OCI-LY1 (cell line): ENCODE measurements around the gene RNF166.

Experiments used
- H2AFZ ChIP-seq: fragments of 200-600 bp; sonication (generic), shearing (Covaris generic); 2 replicates; pipeline ENCODE4 v1.6.0; 2014; ENCODE audit warnings: antibody characterized with exemption, mild to moderate bottlenecking, low read length
- H3F3A ChIP-seq: fragments of 200-600 bp; sonication (generic), shearing (Covaris generic); 2 replicates; pipeline ENCODE4 v1.6.0; 2014; ENCODE audit warnings: mild to moderate bottlenecking, antibody characterized with exemption, low read length, moderate library complexity; ENCODE audit not compliant: insufficient read depth
- H3K27ac ChIP-seq: fragments of 200-600 bp; sonication (generic); 2 replicates; pipeline ENCODE4 v1.5.1; 2014; ENCODE audit warnings: low read length, mixed run types, mild to moderate bottlenecking, low read depth; ENCODE audit not compliant: poor library complexity, severe bottlenecking
- H3K27me3 ChIP-seq: fragments of 200-600 bp; sonication (generic); 2 replicates; pipeline ENCODE4 v1.6.0; 2014; ENCODE audit warnings: antibody characterized with exemption, mild to moderate bottlenecking, low read length, moderate library complexity; ENCODE audit not compliant: insufficient read depth
- H3K36me3 ChIP-seq: fragments of 200-600 bp; sonication (generic); 2 replicates; pipeline ENCODE4 v1.6.1; 2014; ENCODE audit warnings: mild to moderate bottlenecking, antibody characterized with exemption, low read length, moderate library complexity, mixed read lengths; ENCODE audit not compliant: insufficient read depth
- H3K4me1 ChIP-seq: fragments of 200-600 bp; sonication (generic); 2 replicates; pipeline ENCODE4 v1.5.1; 2014; ENCODE audit warnings: mild to moderate bottlenecking, low read length, moderate library complexity; ENCODE audit not compliant: insufficient read depth, severe bottlenecking
- H3K4me2 ChIP-seq: fragments of 200-600 bp; sonication (generic), shearing (Covaris generic); 2 replicates; pipeline ENCODE4 v1.6.1; 2014; ENCODE audit warnings: low read length
- H3K4me3 ChIP-seq: fragments of 200-600 bp; sonication (generic); 2 replicates; pipeline ENCODE4 v1.5.1; 2014; ENCODE audit warnings: low read length, low read depth, mild to moderate bottlenecking, mixed read lengths; ENCODE audit not compliant: poor library complexity, severe bottlenecking
- H3K79me2 ChIP-seq: fragments of 200-600 bp; shearing (Covaris generic); 2 replicates; pipeline ENCODE4 v1.6.1; 2016; ENCODE audit warnings: mixed run types, low read length, mixed read lengths; ENCODE audit not compliant: insufficient read depth
- H3K9ac ChIP-seq: fragments of 200-600 bp; sonication (generic), shearing (Covaris generic); 2 replicates; pipeline ENCODE4 v1.6.1; 2014; ENCODE audit warnings: mild to moderate bottlenecking, low read length, mixed read lengths
- H3K9me2 ChIP-seq: fragments of 200-600 bp; sonication (generic), shearing (Covaris generic); 2 replicates; pipeline ENCODE4 v1.6.1; 2014; ENCODE audit warnings: low read depth, mild to moderate bottlenecking, low read length, mixed read lengths
- H3K9me3 ChIP-seq: fragments of 200-600 bp; shearing (Covaris generic); 2 replicates; pipeline ENCODE4 v1.6.1; 2014; ENCODE audit warnings: low read length, mixed read lengths
- H4K20me1 ChIP-seq: fragments of 200-600 bp; sonication (generic), shearing (Covaris generic); 2 replicates; pipeline ENCODE4 v1.6.0; 2016; ENCODE audit warnings: mild to moderate bottlenecking, low read length; ENCODE audit not compliant: insufficient read depth
- EZH2 ChIP-seq: fragments of 200-600 bp; sonication (generic), shearing (Covaris generic); IDR thresholded peaks from 2 replicates; pipeline ENCODE4 v1.8.0; 2017; ENCODE audit warnings: borderline replicate concordance, mixed run types, mild to moderate bottlenecking, antibody characterized with exemption, low read length, moderate library complexity, mixed read lengths
- TF ChIP-seq, protein P1 (sequence below): fragments of 200-600 bp; sonication (generic), shearing (Covaris generic); IDR thresholded peaks from 2 replicates; pipeline ENCODE4 v1.5.1; 2017; ENCODE audit warnings: mild to moderate bottlenecking, antibody characterized with exemption, low read length, moderate library complexity, mixed read lengths

Gene RNF166

DNA sequence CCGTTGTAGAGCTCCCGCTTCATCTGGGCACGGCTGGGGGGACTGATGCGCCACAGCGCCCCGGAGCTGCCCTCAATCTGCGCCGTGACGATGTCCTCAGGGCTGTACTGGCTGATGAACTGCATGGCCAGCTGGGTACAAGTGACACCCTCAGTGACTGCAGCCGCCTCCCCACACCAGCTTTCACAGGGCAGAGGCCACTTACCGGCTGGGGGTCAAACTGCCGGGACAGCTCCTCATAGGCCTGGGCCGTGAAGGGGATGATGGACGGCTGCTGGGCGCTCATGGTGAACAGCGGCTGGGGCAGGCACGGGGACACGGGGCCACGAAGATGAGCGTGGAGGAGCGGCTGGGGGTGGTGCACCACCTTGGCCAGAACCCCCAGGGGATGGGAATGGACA lies 10.4 kb upstream of the RNF166 start:
- Histone ChIP-seq H3K36me3 (peaks cover 37% of the 10 kb centered on the region), H2AFZ (no peak overlapping the region), H3K4me1 (no peaks in the 10 kb centered on the region), H3K27ac (no peak overlapping the region), H3K9me3 (no peaks in the 10 kb centered on the region), H3K4me3 (no peak overlapping the region), H3K27me3 (no peaks in the 10 kb centered on the region), H3F3A (no peaks in the 10 kb centered on the region), H4K20me1 (no peaks in the 10 kb centered on the region), H3K9me2 (no peaks in the 10 kb centered on the region), H3K79me2 (no peaks in the 10 kb centered on the region), H3K9ac (no peak overlapping the region), H3K4me2 (no peak overlapping the region)
- no peak for TF ChIP-seq EZH2
- TF ChIP-seq, protein P1, sequence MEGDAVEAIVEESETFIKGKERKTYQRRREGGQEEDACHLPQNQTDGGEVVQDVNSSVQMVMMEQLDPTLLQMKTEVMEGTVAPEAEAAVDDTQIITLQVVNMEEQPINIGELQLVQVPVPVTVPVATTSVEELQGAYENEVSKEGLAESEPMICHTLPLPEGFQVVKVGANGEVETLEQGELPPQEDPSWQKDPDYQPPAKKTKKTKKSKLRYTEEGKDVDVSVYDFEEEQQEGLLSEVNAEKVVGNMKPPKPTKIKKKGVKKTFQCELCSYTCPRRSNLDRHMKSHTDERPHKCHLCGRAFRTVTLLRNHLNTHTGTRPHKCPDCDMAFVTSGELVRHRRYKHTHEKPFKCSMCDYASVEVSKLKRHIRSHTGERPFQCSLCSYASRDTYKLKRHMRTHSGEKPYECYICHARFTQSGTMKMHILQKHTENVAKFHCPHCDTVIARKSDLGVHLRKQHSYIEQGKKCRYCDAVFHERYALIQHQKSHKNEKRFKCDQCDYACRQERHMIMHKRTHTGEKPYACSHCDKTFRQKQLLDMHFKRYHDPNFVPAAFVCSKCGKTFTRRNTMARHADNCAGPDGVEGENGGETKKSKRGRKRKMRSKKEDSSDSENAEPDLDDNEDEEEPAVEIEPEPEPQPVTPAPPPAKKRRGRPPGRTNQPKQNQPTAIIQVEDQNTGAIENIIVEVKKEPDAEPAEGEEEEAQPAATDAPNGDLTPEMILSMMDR: no peak

DNA sequence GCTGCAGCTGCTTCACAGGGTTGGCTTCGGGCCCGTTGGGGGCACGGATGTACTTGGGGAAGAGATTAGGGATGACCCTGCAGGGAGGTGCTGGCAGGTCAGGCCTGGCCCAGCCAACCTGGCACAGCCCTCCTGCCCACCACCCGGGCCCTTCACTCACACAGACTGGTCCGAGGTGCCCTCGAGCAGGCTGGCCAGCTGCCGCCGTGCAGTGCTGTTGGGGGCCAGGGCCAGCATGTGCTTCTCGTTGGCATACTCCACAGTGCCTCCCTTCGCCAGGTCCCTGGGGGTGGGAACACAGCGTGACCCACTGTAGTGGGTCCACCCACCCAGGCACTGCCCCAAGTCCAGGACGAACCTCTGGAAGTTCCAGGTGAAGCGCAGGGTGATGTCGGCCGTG lies 10.0 kb upstream of the RNF166 start:
- Histone ChIP-seq H3K27ac (no peak overlapping the region), H3K4me1 (no peaks in the 10 kb centered on the region), H3K9ac (no peak overlapping the region), H4K20me1 (no peaks in the 10 kb centered on the region), H2AFZ (no peak overlapping the region), H3K4me2 (no peak overlapping the region), H3K9me2 (no peaks in the 10 kb centered on the region), H3K79me2 (no peaks in the 10 kb centered on the region), H3K4me3 (no peak overlapping the region), H3F3A (no peaks in the 10 kb centered on the region), H3K9me3 (no peaks in the 10 kb centered on the region), H3K36me3 (peaks cover 37% of the 10 kb centered on the region), H3K27me3 (no peaks in the 10 kb centered on the region)
- TF ChIP-seq, protein P1: no peak
- no peak for TF ChIP-seq EZH2

DNA sequence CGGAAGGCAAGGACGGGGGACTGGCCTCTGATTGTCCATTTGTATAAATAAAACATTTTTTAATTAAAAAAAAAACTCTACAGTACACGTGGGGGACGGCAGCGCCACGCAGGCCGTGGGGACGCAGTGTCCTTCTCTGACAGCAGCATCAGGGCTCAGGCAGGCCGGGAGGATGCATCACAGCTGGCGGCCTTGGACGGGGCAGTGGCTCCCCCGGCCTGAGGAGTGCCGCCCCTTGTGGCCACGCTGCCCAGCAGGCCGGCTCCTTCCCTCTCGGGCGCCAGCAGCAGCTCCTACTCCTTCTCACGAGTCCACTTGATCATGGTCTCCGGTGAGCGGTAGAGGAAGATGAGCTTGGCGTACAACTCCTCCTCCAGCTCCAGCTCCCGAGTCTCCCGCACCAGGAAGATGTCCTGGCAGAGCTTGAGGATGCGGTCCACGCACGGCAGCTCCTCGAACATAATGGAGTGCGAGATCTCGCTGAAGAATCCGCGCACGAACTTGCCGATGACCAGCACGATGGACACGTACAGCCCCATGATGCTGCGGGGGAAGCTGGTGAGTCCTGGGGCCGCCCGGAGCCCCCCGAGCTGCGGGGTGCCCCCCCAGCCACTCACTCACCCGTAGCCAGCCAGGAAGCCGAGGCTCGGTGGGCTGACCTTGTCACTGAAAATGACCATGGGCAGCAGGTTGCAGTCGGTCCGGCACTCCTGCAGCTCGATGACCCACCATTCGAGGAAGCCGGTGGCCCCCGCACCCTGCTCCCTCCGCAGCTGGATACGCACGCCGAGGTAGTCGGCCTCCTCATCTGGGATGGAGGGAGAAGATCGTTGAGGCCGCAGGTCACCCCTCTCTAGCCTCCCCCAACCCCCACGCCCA lies 9.3 kb upstream of the RNF166 start:
- no peaks in the 10 kb centered on the region for H3K27me3 ChIP-seq
- H4K20me1 ChIP-seq: no peaks in the 10 kb centered on the region
- H3K9me3 ChIP-seq: no peaks in the 10 kb centered on the region
- no peak overlapping the region for H3K4me3 ChIP-seq
- H3F3A ChIP-seq: no peaks in the 10 kb centered on the region
- no peak overlapping the region for H3K9ac ChIP-seq
- H2AFZ ChIP-seq: no peak overlapping the region
- no peak overlapping the region for H3K4me2 ChIP-seq
- no peaks in the 10 kb centered on the region for H3K9me2 ChIP-seq
- no peaks in the 10 kb centered on the region for H3K79me2 ChIP-seq
- TF ChIP-seq, protein P1: no peak
- no peak for TF ChIP-seq EZH2
- H3K27ac ChIP-seq: no peak overlapping the region
- peaks cover 37% of the 10 kb centered on the region for H3K36me3 ChIP-seq
- H3K4me1 ChIP-seq: no peaks in the 10 kb centered on the region
